ENCODE results near the gene EEIG2. TPM values are rescaled to one million over a fixed set of nuclear protein-coding genes. Genes with fewer than 3 reads are reported as not detected.

EEIG2 gene
- total RNA-seq, 1 donor from 2014 or later, result 45.7 TPM

Other genes with a start within 250 kb of the EEIG2 start
- not detected for gene NBPF6, start 109.8 kb upstream of the EEIG2 start, total RNA-seq
- gene HENMT1, start 101.0 kb downstream of the EEIG2 start, total RNA-seq, result 20.7 TPM
- 13.8 TPM for gene PRPF38B, start 132.2 kb downstream of the EEIG2 start, total RNA-seq
- 0.25 TPM for gene FNDC7, start 152.8 kb downstream of the EEIG2 start, total RNA-seq
- 31.7 TPM for gene STXBP3, start 186.6 kb downstream of the EEIG2 start, total RNA-seq

Data from temporal lobe (tissue), 1 donor.